Mammary epithelial cell (primary cell): ENCODE data around the gene CEP170.
"Not testable (repeated sequence)": the region's sequence is repeated elsewhere in the genome, so short reads cannot be mapped to it uniquely, and the experiment has no call there.

Experiments
- EZH2 ChIP-seq: IDR thresholded peaks from 2 replicates; pipeline ENCODE4 v1.6.1; 2012; ENCODE audit warnings: low read length, inconsistent platforms, borderline replicate concordance
- TF ChIP-seq, protein P1 (sequence below), 2 donors: IDR thresholded peaks in 1 of 2; conservative IDR thresholded peaks in 1 of 2; 2 replicates each; pipeline ENCODE4 v1.5.1; 2011 to 2012; ENCODE audit warnings: inconsistent platforms in 2 of 2, low read length in 2 of 2, mild to moderate bottlenecking in 2 of 2, control low read depth in 1 of 2, low read depth in 1 of 2; ENCODE audit not compliant: insufficient read depth in 1 of 2; ENCODE audit errors: extremely low read depth in 1 of 2

DNA sequence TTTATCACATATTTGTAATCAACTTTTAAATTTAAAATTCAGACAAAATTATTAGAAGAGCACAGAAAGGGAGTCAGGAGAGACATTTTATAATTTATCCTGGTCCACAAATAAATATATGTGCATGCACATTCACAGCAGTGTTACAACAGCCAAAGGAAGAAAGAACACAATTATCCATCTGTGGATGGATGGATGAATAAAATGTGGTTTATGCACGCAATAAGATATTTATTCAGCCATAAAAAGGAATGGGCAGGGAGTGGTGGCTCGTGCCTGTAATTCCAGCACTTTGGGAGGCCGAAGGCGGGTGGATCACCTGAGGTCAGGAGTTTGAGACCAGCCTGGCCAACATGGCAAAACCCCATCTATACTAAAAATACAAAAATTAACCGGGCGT lies 77.3 kb downstream of the CEP170 start:
- TF ChIP-seq, protein P1, sequence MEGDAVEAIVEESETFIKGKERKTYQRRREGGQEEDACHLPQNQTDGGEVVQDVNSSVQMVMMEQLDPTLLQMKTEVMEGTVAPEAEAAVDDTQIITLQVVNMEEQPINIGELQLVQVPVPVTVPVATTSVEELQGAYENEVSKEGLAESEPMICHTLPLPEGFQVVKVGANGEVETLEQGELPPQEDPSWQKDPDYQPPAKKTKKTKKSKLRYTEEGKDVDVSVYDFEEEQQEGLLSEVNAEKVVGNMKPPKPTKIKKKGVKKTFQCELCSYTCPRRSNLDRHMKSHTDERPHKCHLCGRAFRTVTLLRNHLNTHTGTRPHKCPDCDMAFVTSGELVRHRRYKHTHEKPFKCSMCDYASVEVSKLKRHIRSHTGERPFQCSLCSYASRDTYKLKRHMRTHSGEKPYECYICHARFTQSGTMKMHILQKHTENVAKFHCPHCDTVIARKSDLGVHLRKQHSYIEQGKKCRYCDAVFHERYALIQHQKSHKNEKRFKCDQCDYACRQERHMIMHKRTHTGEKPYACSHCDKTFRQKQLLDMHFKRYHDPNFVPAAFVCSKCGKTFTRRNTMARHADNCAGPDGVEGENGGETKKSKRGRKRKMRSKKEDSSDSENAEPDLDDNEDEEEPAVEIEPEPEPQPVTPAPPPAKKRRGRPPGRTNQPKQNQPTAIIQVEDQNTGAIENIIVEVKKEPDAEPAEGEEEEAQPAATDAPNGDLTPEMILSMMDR (conservative IDR thresholded peaks at IDR 0.05 in 1 of 2, IDR thresholded peaks at IDR 0.05 in 1 of 2; ENCODE audit: extremely low read depth in 1 of 2, insufficient read depth in 1 of 2, low read depth in 1 of 2, low read length in 2 of 2): not testable (repeated sequence)
- not testable (repeated sequence) for TF ChIP-seq EZH2
